Measurements from ENCODE around the gene NCS1.

- TF ChIP-seq POLR2A (IDR thresholded peaks at IDR 0.05; ENCODE audit: low read depth, low read length) (no peak), TAF1 (IDR thresholded peaks at IDR 0.05; ENCODE audit: borderline replicate concordance, low read depth, low read length) (no peak), POLR2AphosphoS5 (IDR thresholded peaks at IDR 0.05; ENCODE audit: low read depth, low read length) (no peak)
Measured at GRCh38 chr9:130212543-130213297, 40.5 kb downstream of the NCS1 start.

All from GM12892 (cell line).